Fibroblast of lung (primary cell): ENCODE results near the gene DDAH1. TPM values are rescaled to one million over a fixed set of nuclear protein-coding genes. Genes with fewer than 3 reads are reported as not detected.

ENCODE experiments used
- DNase-seq, 2 donors: peaks; one replicate each; pipeline versions ENCODE4 v3.0.0 to v3.0.0-alpha.2; 2010; ENCODE audit warnings: low read depth in 2 of 2
- H2AFZ ChIP-seq: 2 replicates; pipeline ENCODE4 v1.5.1; 2012; ENCODE audit warnings: low read length, control low read depth, inconsistent platforms
- H3K27ac ChIP-seq: 2 replicates; pipeline ENCODE4 v1.5.1; 2011; ENCODE audit warnings: low read length, control low read depth; ENCODE audit not compliant: insufficient read depth
- H3K27me3 ChIP-seq: 2 replicates; pipeline ENCODE4 v1.5.1; 2011; ENCODE audit warnings: mild to moderate bottlenecking, low read length; ENCODE audit not compliant: control insufficient read depth, insufficient read depth
- H3K36me3 ChIP-seq: 2 replicates; pipeline ENCODE4 v1.5.1; 2011; ENCODE audit warnings: low read length; ENCODE audit not compliant: control insufficient read depth, insufficient read depth
- H3K4me1 ChIP-seq: 2 replicates; pipeline ENCODE4 v1.5.1; 2011; ENCODE audit warnings: low read length; ENCODE audit not compliant: control insufficient read depth, insufficient read depth; ENCODE audit errors: extremely low read depth
- H3K4me2 ChIP-seq: 2 replicates; pipeline ENCODE4 v1.5.1; 2011; ENCODE audit warnings: low read length, control low read depth; ENCODE audit not compliant: insufficient read depth; ENCODE audit errors: extremely low read depth
- H3K4me3 ChIP-seq, 4 experiments: fragments of 200-600 bp in 1 of 4; sonication (generic) in 1 of 4; replicated peaks in 1 of 4; 2 replicates each; pipeline ENCODE4 v1.5.1; 2011 to 2016; ENCODE audit warnings: low read length in 4 of 4, low read depth in 3 of 4, mild to moderate bottlenecking in 3 of 4, control low read depth in 2 of 4, inconsistent platforms in 1 of 4, mixed read lengths in 1 of 4; ENCODE audit not compliant: insufficient read depth in 1 of 4; ENCODE audit errors: control extremely low read depth in 1 of 4
- H3K79me2 ChIP-seq: 2 replicates; pipeline ENCODE4 v1.5.1; 2012; ENCODE audit warnings: mild to moderate bottlenecking, low read length, inconsistent platforms; ENCODE audit not compliant: control insufficient read depth, insufficient read depth
- H3K9ac ChIP-seq: 2 replicates; pipeline ENCODE4 v1.5.1; 2011; ENCODE audit warnings: mild to moderate bottlenecking, low read length, control low read depth; ENCODE audit not compliant: insufficient read depth
- H3K9me3 ChIP-seq: 2 replicates; pipeline ENCODE4 v1.5.1; 2012; ENCODE audit warnings: low read depth, low read length; ENCODE audit not compliant: control insufficient read depth, insufficient read depth
- H4K20me1 ChIP-seq: 2 replicates; pipeline ENCODE4 v1.5.1; 2011; ENCODE audit warnings: low read length; ENCODE audit not compliant: control insufficient read depth, insufficient read depth; ENCODE audit errors: extremely low read depth
- EZH2 ChIP-seq: IDR thresholded peaks from 2 replicates; pipeline ENCODE4 v1.5.1; 2012; ENCODE audit warnings: low read length, control low read depth, mild to moderate bottlenecking; ENCODE audit errors: missing control alignments
- polyA plus RNA-seq, 2 donors: library from polyadenylated mRNA; depleted of rRNA in 1 of 2; stranded (reverse) in 1 of 2; unstranded in 1 of 2; fragments of >200 nt; gene quantifications; 2 replicates each; pipeline ENCODE4 v1.2.1, GENCODE V29; 2011 to 2012; ENCODE audit warnings: missing spikeins in 1 of 2
- total RNA-seq: library from RNA; depleted of rRNA; stranded (reverse); fragments of >200 nt; gene quantifications from 2 replicates; pipeline ENCODE4 v1.2.1, GENCODE V29; 2014
- TF ChIP-seq, protein P1 (sequence below), 2 donors: IDR thresholded peaks in 1 of 2; conservative IDR thresholded peaks in 1 of 2; 1 replicate in 1 of 2; 2 replicates in 1 of 2; pipeline ENCODE4 v1.5.1; 2011 to 2012; ENCODE audit warnings: low read length in 2 of 2, control low read depth in 1 of 2, inconsistent platforms in 1 of 2, low read depth in 1 of 2, mild to moderate bottlenecking in 1 of 2

Gene DDAH1
- total and polyA plus RNA-seq, 2 donors (not counting 1 experiment from before 2014, with no cell fraction given), result 50.0 to 218 TPM

DNA sequence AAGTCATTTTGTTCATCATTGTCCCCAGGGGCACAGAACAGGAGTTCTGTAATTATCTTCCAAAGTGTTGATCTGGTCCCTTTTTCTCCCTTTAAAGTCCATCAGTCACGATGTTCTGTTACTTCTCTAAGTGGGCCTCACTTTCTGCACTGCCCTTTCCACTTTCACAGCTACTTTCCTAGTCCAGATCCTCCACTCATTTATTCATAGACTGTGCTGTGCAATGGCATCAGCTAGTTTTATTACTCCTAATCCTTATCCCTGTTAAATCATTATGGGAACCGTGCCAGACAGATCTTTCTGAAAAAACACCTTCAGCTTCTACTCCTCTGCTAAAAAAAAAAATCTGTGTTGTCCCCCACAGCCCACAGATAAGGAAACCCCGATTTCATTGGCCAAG, 124.5 kb downstream of the DDAH1 start:
- H3K27me3 ChIP-seq, result no peaks in the 10 kb centered on the region
- H3K9me3 ChIP-seq, result no peaks in the 10 kb centered on the region
- TF ChIP-seq, protein P1, sequence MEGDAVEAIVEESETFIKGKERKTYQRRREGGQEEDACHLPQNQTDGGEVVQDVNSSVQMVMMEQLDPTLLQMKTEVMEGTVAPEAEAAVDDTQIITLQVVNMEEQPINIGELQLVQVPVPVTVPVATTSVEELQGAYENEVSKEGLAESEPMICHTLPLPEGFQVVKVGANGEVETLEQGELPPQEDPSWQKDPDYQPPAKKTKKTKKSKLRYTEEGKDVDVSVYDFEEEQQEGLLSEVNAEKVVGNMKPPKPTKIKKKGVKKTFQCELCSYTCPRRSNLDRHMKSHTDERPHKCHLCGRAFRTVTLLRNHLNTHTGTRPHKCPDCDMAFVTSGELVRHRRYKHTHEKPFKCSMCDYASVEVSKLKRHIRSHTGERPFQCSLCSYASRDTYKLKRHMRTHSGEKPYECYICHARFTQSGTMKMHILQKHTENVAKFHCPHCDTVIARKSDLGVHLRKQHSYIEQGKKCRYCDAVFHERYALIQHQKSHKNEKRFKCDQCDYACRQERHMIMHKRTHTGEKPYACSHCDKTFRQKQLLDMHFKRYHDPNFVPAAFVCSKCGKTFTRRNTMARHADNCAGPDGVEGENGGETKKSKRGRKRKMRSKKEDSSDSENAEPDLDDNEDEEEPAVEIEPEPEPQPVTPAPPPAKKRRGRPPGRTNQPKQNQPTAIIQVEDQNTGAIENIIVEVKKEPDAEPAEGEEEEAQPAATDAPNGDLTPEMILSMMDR (conservative IDR thresholded peaks at IDR 0.05 in 1 of 2, IDR thresholded peaks at IDR 0.05 in 1 of 2; ENCODE audit: low read depth in 1 of 2, low read length in 2 of 2), result no peak
- no peak for TF ChIP-seq EZH2
- no peak overlapping the region for H3K4me3 ChIP-seq
- peaks cover 2% of the 10 kb centered on the region for H3K79me2 ChIP-seq
- H3K36me3 ChIP-seq, result no peaks in the 10 kb centered on the region
- H3K9ac ChIP-seq, result no peak overlapping the region
- no peak overlapping the region for H3K4me2 ChIP-seq
- peaks cover 9% of the 10 kb centered on the region for H3K4me1 ChIP-seq
- no peak overlapping the region for H2AFZ ChIP-seq
- H4K20me1 ChIP-seq, result no peaks in the 10 kb centered on the region
- DNase-seq, result no peak
- H3K27ac ChIP-seq, result no peak overlapping the region

DNA sequence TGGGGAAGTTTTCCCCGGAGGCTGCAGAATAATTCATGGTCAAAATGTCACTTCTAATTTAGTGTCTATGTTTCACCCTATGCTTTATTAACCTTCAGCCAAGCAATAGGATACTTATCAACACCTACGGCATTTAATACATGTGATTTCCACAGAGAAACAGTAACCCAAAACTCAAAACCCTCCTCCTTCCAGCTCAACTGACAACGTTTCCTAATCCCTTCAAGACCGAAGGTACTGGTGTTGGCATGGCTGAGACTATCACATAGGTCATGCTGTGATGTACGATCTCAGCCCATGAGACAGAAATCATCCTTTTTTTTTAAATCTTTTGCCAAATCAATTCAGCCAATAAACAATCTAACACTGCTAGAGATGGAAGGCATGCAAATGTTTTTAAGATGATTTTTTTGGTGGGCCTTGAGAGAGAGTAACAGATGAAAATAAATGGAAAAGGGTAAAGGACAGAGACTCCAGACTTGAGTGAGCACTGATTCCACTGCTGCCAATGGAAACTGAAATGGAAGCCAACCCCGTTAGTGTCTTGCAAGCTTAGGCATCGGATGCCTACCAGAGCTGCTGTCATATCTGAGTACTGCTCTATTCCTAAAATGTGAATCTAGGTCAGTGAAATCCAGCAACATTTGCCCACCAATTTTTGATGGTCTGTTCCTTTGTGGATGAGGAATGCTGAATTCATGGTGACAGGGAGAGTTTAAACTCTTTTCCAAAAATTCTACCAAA, 125.1 kb downstream of the DDAH1 start:
- no peaks in the 10 kb centered on the region for H3K36me3 ChIP-seq
- no peak overlapping the region for H2AFZ ChIP-seq
- peaks cover 9% of the 10 kb centered on the region for H3K4me1 ChIP-seq
- H3K9ac ChIP-seq, result no peak overlapping the region
- H3K79me2 ChIP-seq, result peaks cover 2% of the 10 kb centered on the region
- H3K27me3 ChIP-seq, result no peaks in the 10 kb centered on the region
- H3K27ac ChIP-seq, result no peak overlapping the region
- H3K9me3 ChIP-seq, result no peaks in the 10 kb centered on the region
- H3K4me2 ChIP-seq, result no peak overlapping the region
- no peaks in the 10 kb centered on the region for H4K20me1 ChIP-seq
- DNase-seq, result no peak
- no peak overlapping the region for H3K4me3 ChIP-seq
- TF ChIP-seq, protein P1 (conservative IDR thresholded peaks at IDR 0.05 in 1 of 2, IDR thresholded peaks at IDR 0.05 in 1 of 2; ENCODE audit: low read depth in 1 of 2, low read length in 2 of 2), result no peak
- TF ChIP-seq EZH2, result no peak

DNA sequence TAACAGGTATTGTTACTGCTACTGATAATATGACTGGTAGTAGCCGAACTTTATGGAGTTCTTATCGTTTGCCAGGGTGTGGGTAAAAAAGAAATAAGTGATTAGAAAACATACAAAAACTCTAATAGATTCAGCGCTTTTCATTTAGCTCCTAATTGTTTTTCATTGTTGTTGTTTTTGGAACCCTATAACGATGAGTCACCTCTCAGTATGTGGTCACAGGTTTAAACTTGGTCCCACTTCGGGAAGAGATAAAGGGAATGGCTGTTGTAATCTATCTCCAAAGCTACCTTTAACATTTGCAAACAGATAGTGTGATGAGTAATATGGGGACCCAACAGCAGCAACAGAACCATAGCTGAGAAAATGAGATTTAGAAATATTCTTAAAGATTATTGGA, 125.9 kb downstream of the DDAH1 start:
- Histone ChIP-seq H3K4me2 (no peak overlapping the region), H3K27ac (no peak overlapping the region), H3K4me1 (peaks cover 9% of the 10 kb centered on the region)

More for the DNA sequence above, 125.9 kb downstream of the DDAH1 start:
- peaks cover 4% of the 10 kb centered on the region for H3K79me2 ChIP-seq
- peak; percentile 46 to 85 for DNase-seq
- no peaks in the 10 kb centered on the region for H4K20me1 ChIP-seq
- TF ChIP-seq EZH2, result no peak
- TF ChIP-seq, protein P1 (conservative IDR thresholded peaks at IDR 0.05 in 1 of 2, IDR thresholded peaks at IDR 0.05 in 1 of 2; ENCODE audit: low read depth in 1 of 2, low read length in 2 of 2), result no peak
- no peaks in the 10 kb centered on the region for H3K36me3 ChIP-seq
- H3K27me3 ChIP-seq, result no peaks in the 10 kb centered on the region
- H3K9ac ChIP-seq, result no peak overlapping the region
- no peak overlapping the region for H2AFZ ChIP-seq
- H3K9me3 ChIP-seq, result no peaks in the 10 kb centered on the region
- no peak overlapping the region for H3K4me3 ChIP-seq
